ENCODE results near the gene SERPINB6. TPM values are rescaled to one million over a fixed set of nuclear protein-coding genes. Genes with fewer than 3 reads are reported as not detected.
"Not testable (repeated sequence)": the region's sequence is repeated elsewhere in the genome, so short reads cannot be mapped to it uniquely, and the experiment has no call there.

Gene SERPINB6
- total RNA-seq, 1 experiment from 2014 or later, result 68.0 TPM

GRCh38 chr6:2939315-2940009 is 31.9 kb downstream of the SERPINB6 start:
- no peak for DNase-seq (ENCODE audit: low spot score)

- DNase-seq (ENCODE audit: low spot score), result peak; percentile 92
These were observed 32.7 kb downstream of the SERPINB6 start for GRCh38 chr6:2938632-2939083.

GRCh38 chr6:2938004-2938631 is 33.2 kb downstream of the SERPINB6 start:
- no peak for DNase-seq (ENCODE audit: low spot score)

- DNase-seq (ENCODE audit: low spot score), result no peak
These were observed 33.8 kb downstream of the SERPINB6 start for GRCh38 chr6:2937627-2938003.

- DNase-seq (ENCODE audit: low spot score), result no peak
These were observed 35.6 kb downstream of the SERPINB6 start for GRCh38 chr6:2935566-2936291.

- DNase-seq (ENCODE audit: low spot score), result no peak
These were observed 37.3 kb downstream of the SERPINB6 start for GRCh38 chr6:2934057-2934456.

GRCh38 chr6:2932911-2933310 is 38.5 kb downstream of the SERPINB6 start:
- DNase-seq (ENCODE audit: low spot score), result not testable (repeated sequence)

GRCh38 chr6:2931970-2932748 is 39.2 kb downstream of the SERPINB6 start:
- peak; percentile 98 for DNase-seq (ENCODE audit: low spot score)

- no peak for DNase-seq (ENCODE audit: low spot score)
These were observed 40.3 kb downstream of the SERPINB6 start for GRCh38 chr6:2931055-2931454.

- DNase-seq (ENCODE audit: low spot score), result not testable (repeated sequence)
These were observed 43.4 kb downstream of the SERPINB6 start for GRCh38 chr6:2927931-2928330.

- peak; percentile 67 for DNase-seq (ENCODE audit: low spot score)
These were observed 45.3 kb downstream of the SERPINB6 start for GRCh38 chr6:2925842-2926747.

- DNase-seq (ENCODE audit: low spot score), result no peak
These were observed 49.7 kb downstream of the SERPINB6 start for GRCh38 chr6:2921520-2922115.

- no peak for DNase-seq (ENCODE audit: low spot score)
These were observed 50.7 kb downstream of the SERPINB6 start for GRCh38 chr6:2920671-2921112.

- DNase-seq (ENCODE audit: low spot score), result no peak
These were observed 51.5 kb downstream of the SERPINB6 start for GRCh38 chr6:2919886-2920285.

- DNase-seq (ENCODE audit: low spot score), result no peak
These were observed 52.0 kb downstream of the SERPINB6 start for GRCh38 chr6:2919401-2919800.

- DNase-seq (ENCODE audit: low spot score), result no peak
These were observed 52.4 kb downstream of the SERPINB6 start for GRCh38 chr6:2918936-2919335.

GRCh38 chr6:2917801-2918445 is 53.4 kb downstream of the SERPINB6 start:
- DNase-seq (ENCODE audit: low spot score), result no peak

GRCh38 chr6:2917065-2917464 is 54.3 kb downstream of the SERPINB6 start:
- no peak for DNase-seq (ENCODE audit: low spot score)

GRCh38 chr6:2916158-2916925 is 55.0 kb downstream of the SERPINB6 start:
- DNase-seq (ENCODE audit: low spot score), result no peak
